Amygdala (tissue), 56 donors: ENCODE results near the gene SPPL2B.

Experiments
- DNase-seq, 56 donors: peaks; one replicate each; lab custom pipeline; 2025; lab: John Stamatoyannopoulos, UW

SPPL2B gene

GRCh38 chr19:2300533-2300932 is 28.0 kb upstream of the SPPL2B start:
- DNase-seq = no peak

- DNase-seq = peak in 12 of 56 donors; percentile 17 to 64 (median 30)
Observed at GRCh38 chr19:2302319-2303210, 25.9 kb upstream of the SPPL2B start.

GRCh38 chr19:2303211-2303798 is 25.2 kb upstream of the SPPL2B start:
- DNase-seq = no peak

- no peak for DNase-seq
Observed at GRCh38 chr19:2305452-2306280, 22.8 kb upstream of the SPPL2B start.

- DNase-seq = no peak
Observed at GRCh38 chr19:2306281-2306806, 22.1 kb upstream of the SPPL2B start.

- DNase-seq = no peak
Observed at GRCh38 chr19:2306971-2307370, 21.5 kb upstream of the SPPL2B start.

- DNase-seq = no peak
Observed at GRCh38 chr19:2307518-2308012, 20.9 kb upstream of the SPPL2B start.

GRCh38 chr19:2308114-2308556 is 20.3 kb upstream of the SPPL2B start, which contains the start of gene LINGO3:
Gene LINGO3 (minus strand): TSS chr19:2308154. CDS start chr19:2291776, 16,378 bp downstream.
- peak in 1 of 56 donors; percentile 51 for DNase-seq

- DNase-seq = peak in 37 of 56 donors; percentile 6 to 68 (median 46)
Observed at GRCh38 chr19:2309734-2310362, 18.6 kb upstream of the SPPL2B start.

GRCh38 chr19:2311093-2311492 is 17.4 kb upstream of the SPPL2B start:
- DNase-seq = no peak

- DNase-seq = no peak
Observed at GRCh38 chr19:2312820-2313501, 15.5 kb upstream of the SPPL2B start.

- DNase-seq = no peak
Observed at GRCh38 chr19:2315121-2315817, 13.2 kb upstream of the SPPL2B start.

GRCh38 chr19:2315818-2316353 is 12.6 kb upstream of the SPPL2B start:
- DNase-seq = peak in 51 of 56 donors; percentile 11 to 87 (median 52)

- no peak for DNase-seq
Observed at GRCh38 chr19:2317300-2317699, 11.2 kb upstream of the SPPL2B start.

GRCh38 chr19:2317756-2318155 is 10.7 kb upstream of the SPPL2B start:
- DNase-seq = no peak

GRCh38 chr19:2318923-2319322 is 9.6 kb upstream of the SPPL2B start:
- no peak for DNase-seq

GRCh38 chr19:2319551-2319950 is 8.9 kb upstream of the SPPL2B start:
- no peak for DNase-seq

GRCh38 chr19:2320049-2320448 is 8.4 kb upstream of the SPPL2B start:
- no peak for DNase-seq
